ENCODE measurements around the gene CLPX. TPM values are rescaled to one million over a fixed set of nuclear protein-coding genes. Genes with fewer than 3 reads are reported as not detected.

Gene CLPX
- total and polyA plus RNA-seq, 9 of the 15 experiments (the other 6 are each of a cell fraction or from before 2014, with no cell fraction given): 11.2 to 83.3 (median 51.3) TPM

DNA sequence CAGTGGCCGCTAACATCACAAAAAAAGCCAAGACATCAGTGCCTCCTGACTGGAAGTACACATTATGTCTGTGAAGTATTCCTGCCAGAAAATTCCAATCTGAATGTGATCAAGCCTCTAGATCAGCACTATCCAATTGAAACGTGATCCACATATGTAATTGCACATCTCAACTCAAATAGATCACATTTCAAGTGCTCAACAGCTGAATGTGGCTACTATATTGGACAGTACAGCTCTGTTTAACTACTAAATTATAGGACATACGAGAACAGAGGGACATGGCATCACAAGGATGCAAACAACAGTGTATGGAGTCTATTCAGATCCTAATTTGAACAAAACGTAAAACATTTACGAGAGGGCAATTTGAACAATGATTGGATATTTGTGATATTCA is 69.6 kb downstream of the CLPX start (continued):
- TF ChIP-seq, protein P1, sequence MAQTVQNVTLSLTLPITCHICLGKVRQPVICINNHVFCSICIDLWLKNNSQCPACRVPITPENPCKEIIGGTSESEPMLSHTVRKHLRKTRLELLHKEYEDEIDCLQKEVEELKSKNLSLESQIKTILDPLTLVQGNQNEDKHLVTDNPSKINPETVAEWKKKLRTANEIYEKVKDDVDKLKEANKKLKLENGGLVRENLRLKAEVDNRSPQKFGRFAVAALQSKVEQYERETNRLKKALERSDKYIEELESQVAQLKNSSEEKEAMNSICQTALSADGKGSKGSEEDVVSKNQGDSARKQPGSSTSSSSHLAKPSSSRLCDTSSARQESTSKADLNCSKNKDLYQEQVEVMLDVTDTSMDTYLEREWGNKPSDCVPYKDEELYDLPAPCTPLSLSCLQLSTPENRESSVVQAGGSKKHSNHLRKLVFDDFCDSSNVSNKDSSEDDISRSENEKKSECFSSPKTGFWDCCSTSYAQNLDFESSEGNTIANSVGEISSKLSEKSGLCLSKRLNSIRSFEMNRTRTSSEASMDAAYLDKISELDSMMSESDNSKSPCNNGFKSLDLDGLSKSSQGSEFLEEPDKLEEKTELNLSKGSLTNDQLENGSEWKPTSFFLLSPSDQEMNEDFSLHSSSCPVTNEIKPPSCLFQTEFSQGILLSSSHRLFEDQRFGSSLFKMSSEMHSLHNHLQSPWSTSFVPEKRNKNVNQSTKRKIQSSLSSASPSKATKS (CRISPR knock-in tag; IDR thresholded peaks at IDR 0.05): no peak
- TF ChIP-seq HSF4 (CRISPR knock-in tag; IDR thresholded peaks at IDR 0.05; ENCODE audit: borderline replicate concordance) (no peak), POLR2G (IDR thresholded peaks at IDR 0.05; ENCODE audit: low read depth, low read length) (no peak), TAL1 (IDR thresholded peaks at IDR 0.05) (no peak), BRF1 (IDR thresholded peaks at IDR 0.05; ENCODE audit: borderline replicate concordance, extremely low read depth, insufficient read length) (no peak), PTRF (tag; IDR thresholded peaks at IDR 0.05) (no peak)
- TF ChIP-seq, protein P2, sequence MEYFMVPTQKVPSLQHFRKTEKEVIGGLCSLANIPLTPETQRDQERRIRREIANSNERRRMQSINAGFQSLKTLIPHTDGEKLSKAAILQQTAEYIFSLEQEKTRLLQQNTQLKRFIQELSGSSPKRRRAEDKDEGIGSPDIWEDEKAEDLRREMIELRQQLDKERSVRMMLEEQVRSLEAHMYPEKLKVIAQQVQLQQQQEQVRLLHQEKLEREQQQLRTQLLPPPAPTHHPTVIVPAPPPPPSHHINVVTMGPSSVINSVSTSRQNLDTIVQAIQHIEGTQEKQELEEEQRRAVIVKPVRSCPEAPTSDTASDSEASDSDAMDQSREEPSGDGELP (CRISPR knock-in tag; IDR thresholded peaks at IDR 0.05; ENCODE audit: borderline replicate concordance): no peak
- TF ChIP-seq, protein P3, sequence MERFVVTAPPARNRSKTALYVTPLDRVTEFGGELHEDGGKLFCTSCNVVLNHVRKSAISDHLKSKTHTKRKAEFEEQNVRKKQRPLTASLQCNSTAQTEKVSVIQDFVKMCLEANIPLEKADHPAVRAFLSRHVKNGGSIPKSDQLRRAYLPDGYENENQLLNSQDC (CRISPR knock-in tag; IDR thresholded peaks at IDR 0.05): no peak

All from K562 (cell line).